GM21786 (cell line): ENCODE results near the gene KLHL42.
"Not testable (repeated sequence)": the region's sequence is repeated elsewhere in the genome, so short reads cannot be mapped to it uniquely, and the experiment has no call there.

Experiments used
- ATAC-seq: cut with Tn5 transposase; IDR thresholded peaks from one replicate; pipeline ENCODE4 v1.9.1; 2021; ENCODE audit not compliant: unreplicated experiment

The KLHL42 gene

DNA sequence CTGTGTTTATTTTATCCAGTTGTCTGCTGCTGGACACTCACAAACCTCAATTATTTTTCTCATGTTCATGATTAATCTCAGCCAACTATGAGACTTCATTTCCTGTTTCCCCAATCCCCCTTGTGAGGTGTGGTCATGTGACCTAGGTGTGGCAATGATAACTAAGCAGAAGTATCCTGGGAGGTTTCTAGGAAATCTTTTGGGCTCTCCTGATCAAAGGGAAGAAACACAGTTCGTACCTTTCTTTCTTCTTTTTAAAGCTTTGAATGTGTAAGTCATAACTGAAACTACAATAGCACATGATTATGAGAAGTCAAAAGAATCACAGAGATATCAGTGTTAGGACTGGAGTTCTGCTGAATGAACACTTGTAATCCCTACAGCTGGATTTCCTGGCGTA lies 34.4 kb downstream of the KLHL42 start:
- no peak for ATAC-seq

DNA sequence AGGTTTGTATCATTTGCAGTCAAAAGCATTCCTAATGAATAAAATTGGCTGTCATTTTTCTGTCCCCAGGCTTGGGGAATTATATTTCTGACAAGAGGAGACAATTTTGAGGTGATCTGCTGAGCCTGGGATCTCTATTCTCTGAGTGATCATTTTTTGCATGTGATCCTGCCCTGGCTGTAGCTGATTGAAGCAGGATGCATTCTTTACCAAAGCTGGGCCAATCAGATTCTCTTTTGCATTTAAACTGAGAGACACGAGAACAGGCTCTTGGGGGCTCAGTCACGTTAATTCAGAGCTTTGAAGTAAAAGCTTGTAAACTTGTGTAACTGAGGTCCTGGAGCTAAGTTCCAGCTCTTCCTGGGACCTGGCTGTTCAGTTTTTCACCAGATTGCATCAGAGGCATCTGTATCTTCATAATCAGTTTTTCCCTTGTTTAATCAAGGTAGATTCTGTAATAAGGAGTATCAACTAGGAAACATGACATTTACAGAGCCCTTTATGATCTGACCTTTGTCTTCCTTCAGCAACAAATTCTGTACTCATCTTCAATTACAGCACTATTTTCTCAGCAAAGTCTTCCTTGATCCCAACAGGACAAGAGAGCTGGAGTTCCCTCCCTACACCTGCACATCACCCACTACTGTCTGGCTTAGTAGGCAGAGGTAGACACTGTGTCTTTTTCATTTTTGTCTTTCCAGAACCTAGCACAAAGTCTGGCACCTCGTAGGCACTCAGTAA lies 35.0 kb downstream of the KLHL42 start:
- ATAC-seq: no peak

GRCh38 chr12:27817766-27818165 lies 37.7 kb downstream of the KLHL42 start:
- ATAC-seq: no peak

DNA sequence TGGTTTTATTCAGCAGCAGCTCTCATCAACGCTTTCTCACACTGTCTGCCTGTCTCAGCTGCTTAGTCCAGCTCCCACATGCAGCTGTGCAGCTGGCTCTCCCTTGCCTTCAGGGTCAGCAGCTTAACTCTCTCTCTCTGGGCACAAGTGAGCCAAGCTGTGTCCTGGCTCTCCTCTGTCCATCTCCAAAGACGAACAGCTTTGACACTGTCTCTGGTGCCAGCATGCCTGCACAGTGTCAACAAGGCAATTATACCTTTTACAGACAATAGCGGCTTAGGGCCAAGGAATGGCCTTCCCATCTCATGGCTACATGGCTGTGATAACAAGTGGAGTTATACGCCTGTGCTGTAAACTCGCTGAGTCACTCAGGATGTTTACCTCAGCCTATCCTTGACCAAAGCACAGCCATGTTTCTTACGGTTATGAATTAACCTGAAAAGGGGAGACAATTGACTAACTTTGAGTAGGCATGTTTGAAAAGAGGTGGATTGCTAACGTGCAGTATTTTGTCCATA lies 38.4 kb downstream of the KLHL42 start:
- no peak for ATAC-seq

- no peak for ATAC-seq
Observed at GRCh38 chr12:27820564-27820963, 40.5 kb downstream of the KLHL42 start.

DNA sequence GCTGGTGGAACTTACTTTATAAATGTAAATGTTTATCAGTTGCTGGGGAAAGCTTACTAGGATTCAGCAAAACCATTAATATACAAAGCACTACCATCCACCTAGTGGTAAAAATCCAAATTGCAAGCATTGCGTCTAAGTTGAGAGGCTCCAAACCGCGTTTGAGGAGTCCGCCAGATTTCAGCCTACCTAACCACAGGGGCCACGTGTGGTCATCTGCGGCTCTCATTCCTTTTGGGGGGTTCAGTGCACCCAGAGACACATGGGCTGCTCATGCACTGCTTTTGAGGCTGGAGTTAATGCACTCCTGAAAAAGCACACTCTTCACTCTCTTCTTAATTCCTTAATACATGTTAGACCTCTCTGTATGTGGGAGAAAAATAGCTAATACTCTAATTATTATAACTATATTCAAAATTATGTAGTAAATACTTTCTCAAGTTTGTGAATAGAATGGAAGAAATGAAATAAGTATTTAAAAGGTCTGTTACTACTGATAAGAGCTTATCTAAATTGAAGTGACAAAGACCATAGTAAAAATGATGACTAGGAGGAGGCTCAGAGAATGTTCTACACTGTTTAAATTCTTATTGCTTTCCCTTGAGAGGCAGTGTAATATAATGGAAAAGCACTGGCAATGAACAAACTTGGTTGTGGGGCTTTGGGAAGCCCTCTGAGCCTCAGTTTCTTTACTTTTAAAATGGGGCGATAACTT lies 41.4 kb downstream of the KLHL42 start:
- peak; percentile 20 for ATAC-seq

DNA sequence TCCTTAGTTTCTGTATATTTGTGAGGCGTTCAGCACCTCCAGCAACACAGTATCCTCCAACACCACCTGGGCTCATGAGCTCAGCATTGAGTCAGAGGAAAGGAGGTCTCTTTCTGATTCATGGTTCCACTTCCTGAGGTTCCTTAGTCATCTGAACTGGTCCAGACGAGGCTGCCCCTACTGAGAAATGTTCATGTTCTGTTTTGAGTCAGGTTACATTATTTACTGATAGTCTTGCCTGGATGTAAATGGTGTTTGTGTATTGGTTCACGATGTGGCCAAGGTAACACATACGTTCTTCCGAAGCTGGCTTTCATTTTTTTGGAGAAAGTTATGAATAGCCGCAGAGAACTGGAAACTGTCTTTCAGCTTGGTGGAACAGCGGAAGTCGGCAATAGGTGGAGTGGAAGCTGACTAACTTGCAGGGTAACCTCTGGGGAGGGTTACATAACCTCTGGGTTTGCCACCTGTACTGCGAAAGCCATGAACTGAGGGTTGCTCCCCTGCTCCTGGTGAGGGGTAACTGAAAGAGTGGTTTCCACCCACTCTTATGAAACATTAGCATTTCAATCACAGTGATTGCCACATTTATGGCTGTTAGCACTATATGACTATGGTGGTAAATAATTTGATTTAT lies 42.2 kb downstream of the KLHL42 start:
- ATAC-seq: peak; percentile 77

- ATAC-seq: no peak
Observed at GRCh38 chr12:27823038-27823437, 43.0 kb downstream of the KLHL42 start.

GRCh38 chr12:27824126-27824842 lies 44.3 kb downstream of the KLHL42 start:
- peak; percentile 48 for ATAC-seq

- ATAC-seq: no peak
Observed at GRCh38 chr12:27826076-27826475, 46.0 kb downstream of the KLHL42 start.

GRCh38 chr12:27828196-27828595 lies 48.2 kb downstream of the KLHL42 start:
- no peak for ATAC-seq

GRCh38 chr12:27838543-27839185 lies 58.6 kb downstream of the KLHL42 start:
- no peak for ATAC-seq

DNA sequence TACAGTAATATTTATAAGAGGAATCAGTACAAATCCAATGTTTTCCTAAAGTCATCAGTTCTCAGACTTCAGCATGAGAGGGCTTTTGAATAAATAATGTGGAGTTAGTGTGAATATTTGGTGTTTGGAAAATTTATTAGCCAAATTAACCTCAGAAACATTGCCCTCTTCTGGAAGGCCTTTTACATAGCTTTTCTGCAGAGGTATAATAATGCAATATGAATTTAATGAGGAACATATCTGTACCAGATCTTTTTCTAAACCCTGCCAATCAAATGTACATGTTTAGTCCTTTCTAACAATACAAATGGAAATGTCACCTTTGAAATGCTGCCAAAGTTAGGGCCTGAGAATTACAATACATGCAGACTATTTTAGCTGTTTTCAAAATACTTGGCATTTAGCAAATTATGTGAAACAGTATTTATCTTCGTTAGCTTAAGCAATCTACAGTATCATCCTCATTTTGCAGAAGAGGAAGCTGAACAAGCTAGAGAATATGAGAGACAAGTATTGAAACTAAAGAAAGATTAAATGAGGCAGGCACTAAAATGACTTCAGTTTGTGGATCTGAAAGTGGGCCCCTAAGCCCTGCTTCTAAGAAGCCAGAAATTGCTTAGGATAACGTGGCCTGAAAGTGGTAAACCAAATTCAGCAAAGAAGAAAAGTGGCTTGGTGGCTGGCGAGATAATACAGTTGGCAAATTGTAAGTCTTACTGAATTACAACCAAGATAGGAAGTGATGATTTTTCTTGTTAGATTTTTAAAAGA lies 60.4 kb downstream of the KLHL42 start:
- no peak for ATAC-seq

DNA sequence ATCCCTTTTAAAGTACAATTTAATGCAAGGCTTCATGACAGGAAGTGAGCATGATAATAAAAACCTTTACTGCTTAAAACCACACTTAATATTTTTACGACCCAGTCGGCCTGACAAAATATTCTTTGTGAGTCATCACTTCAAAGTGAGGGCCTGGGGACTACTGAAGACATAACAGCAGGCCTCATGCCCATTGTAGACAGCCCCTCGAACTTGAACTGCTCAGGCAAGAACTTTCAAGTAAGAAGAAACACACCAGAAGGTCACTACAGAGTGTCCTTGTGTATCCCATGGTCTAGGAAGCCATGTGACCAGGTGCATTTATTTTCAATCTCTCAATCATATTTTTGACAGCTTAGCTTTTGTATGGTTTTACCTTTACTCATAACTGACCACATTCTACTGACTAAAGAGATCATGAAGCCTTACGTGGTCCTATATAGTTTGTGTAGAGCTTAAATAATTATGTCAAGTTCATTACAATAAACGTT lies 61.4 kb downstream of the KLHL42 start:
- no peak for ATAC-seq

- no peak for ATAC-seq
Observed at GRCh38 chr12:27843714-27844245, 63.7 kb downstream of the KLHL42 start.

GRCh38 chr12:27844366-27845090 lies 64.5 kb downstream of the KLHL42 start:
- ATAC-seq: no peak

DNA sequence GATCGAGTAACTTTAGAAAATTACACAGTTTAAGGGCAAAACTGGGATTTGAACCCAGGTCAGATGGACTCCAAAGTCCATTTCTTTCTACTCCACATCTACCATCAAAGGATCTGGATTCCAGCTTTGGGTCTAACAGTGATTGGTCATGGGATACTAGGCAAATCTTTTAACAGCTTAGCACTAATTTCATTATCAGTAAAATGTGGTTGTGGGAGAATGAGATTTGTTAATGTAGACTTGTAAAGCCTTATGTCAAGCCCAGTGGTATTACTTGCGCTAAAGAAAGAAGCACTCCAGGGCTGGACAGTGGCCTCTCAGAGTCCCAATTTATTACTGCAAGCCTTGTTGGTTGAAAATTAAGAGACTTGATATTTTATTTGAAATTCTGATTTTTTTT lies 65.2 kb downstream of the KLHL42 start:
- no peak for ATAC-seq

- not testable (repeated sequence) for ATAC-seq
Observed at GRCh38 chr12:27845706-27846105, 65.7 kb downstream of the KLHL42 start.

DNA sequence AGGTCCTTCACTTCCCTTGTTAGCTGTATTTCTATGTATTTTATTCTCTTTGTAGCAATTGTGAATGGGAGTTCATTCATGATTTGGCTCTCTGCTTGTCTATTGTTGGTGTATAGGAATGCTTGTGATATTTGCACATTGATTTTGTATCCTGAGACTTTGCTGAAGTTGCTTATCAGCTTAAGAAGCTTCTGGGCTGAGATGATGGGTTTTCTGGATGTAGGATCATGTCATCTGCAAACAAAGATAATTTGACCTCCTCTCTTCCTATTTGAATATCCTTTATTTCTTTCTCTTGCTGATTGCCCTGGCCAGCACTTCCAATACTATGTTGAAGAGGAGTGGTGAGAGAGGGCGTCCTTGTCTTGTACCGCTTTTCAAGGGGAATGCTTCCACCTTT lies 67.3 kb downstream of the KLHL42 start:
- not testable (repeated sequence) for ATAC-seq
